EH (cell line): ENCODE results near the gene AUTS2.
"Not testable (repeated sequence)": the region's sequence is repeated elsewhere in the genome, so short reads cannot be mapped to it uniquely, and the experiment has no call there.

Experiments used
- DNase-seq: peaks from one replicate; pipeline ENCODE4 v3.0.0-alpha.2; 2015; ENCODE audit warnings: low read depth

The AUTS2 gene

GRCh38 chr7:70720191-70720873 is 1122.1 kb downstream of the AUTS2 start:
- peak; percentile 8 for DNase-seq

GRCh38 chr7:70721500-70721899 is 1123.2 kb downstream of the AUTS2 start:
- DNase-seq: no peak

GRCh38 chr7:70723339-70723738 is 1125.1 kb downstream of the AUTS2 start:
- DNase-seq: no peak

- DNase-seq: no peak
Observed at GRCh38 chr7:70725448-70725847, 1127.2 kb downstream of the AUTS2 start.

GRCh38 chr7:70726294-70726693 is 1128.0 kb downstream of the AUTS2 start:
- DNase-seq: no peak

GRCh38 chr7:70726951-70727378 is 1128.7 kb downstream of the AUTS2 start:
- DNase-seq: no peak

- DNase-seq: no peak
Observed at GRCh38 chr7:70727861-70728260, 1129.6 kb downstream of the AUTS2 start.

GRCh38 chr7:70728872-70729552 is 1130.7 kb downstream of the AUTS2 start:
- no peak for DNase-seq

GRCh38 chr7:70729553-70730157 is 1131.4 kb downstream of the AUTS2 start:
- not testable (repeated sequence) for DNase-seq

GRCh38 chr7:70730451-70731110 is 1132.3 kb downstream of the AUTS2 start:
- no peak for DNase-seq

- peak; percentile 51 for DNase-seq
Observed at GRCh38 chr7:70733090-70733489, 1134.8 kb downstream of the AUTS2 start.

- peak; percentile 82 for DNase-seq
Observed at GRCh38 chr7:70734411-70734810, 1136.1 kb downstream of the AUTS2 start.

- no peak for DNase-seq
Observed at GRCh38 chr7:70735313-70735712, 1137.0 kb downstream of the AUTS2 start.

GRCh38 chr7:70736715-70737460 is 1138.6 kb downstream of the AUTS2 start:
- DNase-seq: peak; percentile 87

- DNase-seq: peak; percentile 25
Observed at GRCh38 chr7:70738151-70738885, 1140.0 kb downstream of the AUTS2 start.

GRCh38 chr7:70739646-70740210 is 1141.5 kb downstream of the AUTS2 start:
- no peak for DNase-seq

- no peak for DNase-seq
Observed at GRCh38 chr7:70741666-70742065, 1143.4 kb downstream of the AUTS2 start.

- no peak for DNase-seq
Observed at GRCh38 chr7:70743531-70744325, 1145.5 kb downstream of the AUTS2 start.

GRCh38 chr7:70744492-70744891 is 1146.2 kb downstream of the AUTS2 start:
- no peak for DNase-seq

- no peak for DNase-seq
Observed at GRCh38 chr7:70749831-70750230, 1151.6 kb downstream of the AUTS2 start.
